DMS 273 (cell line): ENCODE measurements around the gene IMPDH2.

ENCODE experiments used
- DNase-seq: peaks from one replicate; lab custom pipeline; 2025; ENCODE audit not compliant: unreplicated experiment; lab: John Stamatoyannopoulos, UW

Gene IMPDH2

DNA sequence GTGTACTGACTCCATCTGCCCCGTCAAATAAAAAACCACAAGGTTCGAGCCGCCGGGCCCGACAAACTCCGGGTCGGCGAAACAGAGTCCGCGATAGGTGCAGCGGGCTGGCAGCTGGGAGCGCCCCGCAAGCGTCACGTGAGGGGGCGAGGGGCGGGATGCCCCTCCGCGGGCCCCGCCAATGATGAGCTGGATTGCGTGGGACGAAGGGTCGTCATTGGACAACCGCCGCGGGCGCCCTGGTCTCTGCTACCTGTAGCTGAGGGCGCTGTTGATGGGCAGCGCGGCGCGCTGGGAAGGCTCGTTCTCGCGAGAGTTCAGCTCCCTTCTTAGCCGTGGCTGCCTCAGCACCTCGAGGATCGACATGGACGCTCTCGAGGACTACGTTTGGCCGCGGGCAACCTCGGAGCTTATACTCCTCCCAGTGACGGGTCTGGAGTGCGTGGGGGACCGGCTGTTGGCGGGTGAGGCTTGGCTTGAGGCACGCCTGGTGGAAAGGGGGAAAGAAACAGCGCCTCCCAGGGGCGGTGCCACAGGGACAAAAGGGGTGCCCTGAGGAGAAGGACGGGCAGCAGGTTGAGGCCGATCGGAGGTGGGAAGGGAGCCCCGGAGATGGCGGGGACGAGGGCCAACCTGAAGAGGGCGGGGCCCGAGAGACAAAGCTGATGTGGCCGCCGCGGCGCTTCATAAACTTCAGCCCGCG is 22.0 kb downstream of the IMPDH2 start, which contains the start of gene WDR6:
WDR6 (plus strand) TSS at position 324 of the 703 bp plus-strand sequence; CDS start at position 365, 41 bp downstream.
- peak; percentile 98 for DNase-seq

DNA sequence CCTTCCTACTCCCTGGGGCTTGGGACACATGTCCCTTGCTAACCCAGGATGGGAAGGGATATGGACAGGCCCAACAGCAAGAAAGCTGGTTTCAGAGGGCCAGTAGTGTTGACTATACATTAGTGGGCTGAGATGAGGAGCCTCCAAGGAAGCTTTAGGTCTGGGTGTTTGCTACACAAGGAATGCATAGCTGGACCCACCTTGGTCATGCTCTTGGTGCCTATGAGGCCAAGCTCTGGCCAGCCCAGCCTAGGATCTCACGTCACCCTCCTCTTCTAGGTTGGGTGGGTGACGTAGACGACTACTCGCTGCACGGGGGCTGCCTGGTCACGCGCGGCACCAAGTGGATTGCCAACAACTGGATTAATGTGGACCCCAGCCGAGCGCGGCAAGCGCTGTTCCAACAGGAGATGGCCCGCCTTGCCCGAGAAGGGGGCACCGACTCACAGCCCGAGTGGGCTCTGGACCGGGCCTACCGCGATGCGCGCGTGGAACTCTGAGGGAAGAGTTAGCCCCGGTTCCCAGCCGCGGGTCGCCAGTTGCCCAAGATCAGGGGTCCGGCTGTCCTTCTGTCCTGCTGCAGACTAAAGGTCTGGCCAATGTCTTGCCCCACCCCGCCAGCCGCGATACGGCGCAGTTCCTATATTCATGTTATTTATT is 22.7 kb downstream of the IMPDH2 start:
- peak; percentile 48 for DNase-seq

DNA sequence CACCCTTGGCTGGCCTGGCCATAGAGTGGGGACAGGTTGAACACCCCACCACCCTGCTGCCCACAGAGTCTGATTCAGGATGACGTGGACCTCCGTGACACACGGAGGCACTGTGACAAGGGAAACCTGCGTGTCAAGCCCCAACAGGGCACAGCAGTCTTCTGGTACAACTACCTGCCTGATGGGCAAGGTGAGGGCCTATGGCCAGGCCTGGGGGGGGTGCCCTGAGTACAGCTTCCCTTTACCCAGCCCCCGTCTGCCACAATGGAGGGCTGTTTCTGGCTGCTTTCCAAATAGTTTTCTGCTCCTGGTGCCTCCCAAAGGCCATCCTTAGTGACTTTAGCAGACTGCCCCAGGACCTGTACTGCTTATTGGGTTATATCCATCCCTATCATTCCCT is 23.2 kb downstream of the IMPDH2 start:
- peak; percentile 33 for DNase-seq

- DNase-seq: no peak
Observed at GRCh38 chr3:49005303-49005680, 23.9 kb downstream of the IMPDH2 start.

GRCh38 chr3:49004352-49005302 is 24.6 kb downstream of the IMPDH2 start:
- DNase-seq: peak; percentile 42

DNA sequence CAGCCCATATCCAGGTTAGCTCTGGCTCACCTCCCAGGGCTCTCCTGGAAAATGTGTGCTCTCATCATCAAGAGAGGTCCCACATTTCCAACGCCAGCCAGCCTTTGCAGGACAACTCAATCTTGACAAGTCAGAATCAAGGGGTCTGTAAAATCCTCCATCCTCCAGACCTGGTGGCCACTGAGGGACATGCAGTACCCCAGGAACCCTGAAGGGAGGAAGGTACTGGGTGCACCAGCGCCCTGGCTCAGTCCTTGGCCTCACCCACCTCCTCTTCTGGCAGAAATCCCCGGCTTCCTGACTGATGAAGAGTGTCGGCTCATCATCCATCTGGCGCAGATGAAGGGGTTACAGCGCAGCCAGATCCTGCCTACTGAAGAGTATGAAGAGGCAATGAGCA is 28.0 kb downstream of the IMPDH2 start:
- DNase-seq: peak; percentile 18

DNA sequence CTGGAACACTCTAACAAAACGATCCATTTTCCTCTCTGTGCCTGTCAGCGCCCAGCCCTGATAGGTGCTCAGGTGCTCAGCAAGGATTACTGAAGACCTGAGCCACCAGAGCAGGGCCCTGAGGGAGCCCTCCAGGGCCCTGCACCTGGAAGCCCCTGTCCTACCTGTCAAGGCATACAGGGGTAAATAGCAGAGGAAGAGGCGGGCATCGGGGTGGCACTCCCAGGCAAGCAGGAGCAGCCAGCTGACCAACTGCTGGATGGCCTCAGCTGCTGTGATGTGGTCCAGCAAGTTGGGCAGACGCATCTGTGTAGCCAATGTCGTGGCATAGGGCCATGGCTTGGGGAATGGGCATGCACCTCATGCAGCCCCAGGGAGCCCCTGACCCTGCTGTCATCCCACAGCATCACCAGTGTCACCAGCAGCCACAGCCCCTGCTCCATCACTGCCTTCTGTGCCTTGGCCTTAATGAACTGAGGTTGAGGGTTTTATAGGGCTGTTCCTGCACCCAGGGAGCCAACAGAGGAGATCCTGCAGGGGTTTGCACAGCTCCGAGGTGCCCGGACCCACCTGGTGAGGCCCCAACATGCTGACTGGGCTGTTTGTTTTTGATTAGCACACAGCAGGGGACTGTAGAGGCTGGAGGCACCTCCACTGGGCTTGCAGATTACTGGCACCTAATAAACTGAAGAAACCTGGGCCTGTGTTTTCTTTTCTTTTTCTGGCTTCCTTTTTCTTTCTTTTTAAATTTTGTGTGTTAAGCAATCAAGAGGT is 29.9 kb downstream of the IMPDH2 start:
- no peak for DNase-seq

- DNase-seq: peak; percentile 58
Observed at GRCh38 chr3:48997714-48998637, 31.2 kb downstream of the IMPDH2 start.

DNA sequence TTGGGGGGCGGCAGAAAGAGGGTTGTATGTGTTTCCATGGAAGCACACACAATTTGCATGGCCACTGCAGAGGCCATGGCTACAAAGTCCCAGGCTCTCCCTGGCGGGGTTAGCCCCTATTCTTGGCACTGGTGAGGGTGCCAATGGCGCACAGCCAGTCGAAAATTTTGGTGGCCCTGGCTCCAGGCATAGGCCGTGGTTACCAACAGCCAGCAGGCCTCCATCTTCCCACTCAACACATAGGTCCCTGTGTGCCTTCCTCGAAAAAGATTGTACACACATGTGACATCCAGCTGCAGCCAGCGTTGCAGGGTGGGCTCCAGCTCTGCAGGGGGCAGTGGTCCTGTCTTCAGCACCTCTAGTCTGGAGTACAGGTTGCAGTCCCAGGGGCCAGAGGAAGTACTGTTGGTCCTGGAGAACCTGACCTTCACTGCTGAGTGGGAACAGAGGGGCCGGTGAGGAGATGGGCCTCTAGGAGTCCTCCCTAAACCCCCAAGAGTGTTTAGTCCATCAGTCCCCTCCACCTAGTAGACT is 32.0 kb downstream of the IMPDH2 start:
- no peak for DNase-seq

DNA sequence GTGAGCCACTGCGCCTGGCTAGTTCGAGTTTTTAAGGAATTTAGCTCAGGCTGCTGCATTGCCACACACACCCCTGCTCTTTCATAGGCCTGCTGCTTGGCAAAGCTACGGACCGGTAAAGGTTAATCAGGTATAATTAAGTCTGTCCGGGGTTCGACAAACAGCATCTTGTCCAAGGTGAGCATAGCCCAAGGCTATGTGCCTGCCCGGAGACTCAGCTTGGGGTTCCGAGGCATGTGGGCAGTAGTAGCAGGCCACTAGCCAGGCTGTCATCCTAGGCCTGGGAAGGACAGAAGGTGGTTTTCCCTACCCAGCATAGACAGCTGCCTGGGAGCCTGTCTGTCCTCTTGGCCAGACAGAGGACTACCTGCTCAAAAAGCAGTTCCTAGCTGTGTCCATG is 32.6 kb downstream of the IMPDH2 start:
- no peak for DNase-seq

GRCh38 chr3:48993834-48994233 is 35.4 kb downstream of the IMPDH2 start:
- no peak for DNase-seq

GRCh38 chr3:48991851-48992545 is 37.2 kb downstream of the IMPDH2 start:
- no peak for DNase-seq

GRCh38 chr3:48990636-48991469 is 38.3 kb downstream of the IMPDH2 start:
- peak; percentile 48 for DNase-seq

GRCh38 chr3:48989796-48990635 is 39.2 kb downstream of the IMPDH2 start, which contains the start of gene P4HTM:
TSS of gene P4HTM (plus strand) at chr3:48990241. CDS start at chr3:48990257, 16 bp downstream.
- DNase-seq: peak; percentile 80

DNA sequence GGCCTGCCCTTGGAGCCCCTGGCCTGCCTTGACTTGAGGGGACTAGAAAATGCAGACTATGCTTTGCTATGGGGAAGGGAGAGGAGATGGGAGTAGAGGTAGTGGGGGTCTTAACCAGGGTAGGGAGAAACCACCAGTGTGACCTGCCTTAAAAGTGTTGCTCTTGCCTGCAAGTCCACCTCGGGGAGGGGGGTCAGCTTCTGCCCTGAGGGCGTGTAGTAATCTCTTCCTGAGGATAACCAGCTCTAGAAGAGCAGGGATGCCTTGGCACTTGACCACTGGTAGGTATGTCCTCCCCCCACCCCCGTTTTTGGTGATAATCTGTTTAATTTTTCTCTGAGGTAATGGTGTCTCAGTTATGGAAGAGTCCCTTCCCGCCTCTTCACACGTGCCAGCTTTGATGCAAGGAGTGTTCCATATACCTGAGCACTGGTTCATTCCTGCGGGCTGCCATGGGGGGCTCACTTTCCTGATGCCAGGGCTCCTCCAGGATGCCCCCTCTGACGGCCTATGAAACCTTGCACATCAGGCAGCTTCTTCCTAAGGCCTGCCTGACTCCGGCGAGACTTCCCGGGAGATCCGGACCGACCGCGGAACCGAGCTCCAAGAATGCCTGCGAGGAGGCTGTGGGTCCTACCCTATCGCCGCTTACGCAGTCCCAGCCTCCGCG is 39.9 kb downstream of the IMPDH2 start:
- no peak for DNase-seq

DNA sequence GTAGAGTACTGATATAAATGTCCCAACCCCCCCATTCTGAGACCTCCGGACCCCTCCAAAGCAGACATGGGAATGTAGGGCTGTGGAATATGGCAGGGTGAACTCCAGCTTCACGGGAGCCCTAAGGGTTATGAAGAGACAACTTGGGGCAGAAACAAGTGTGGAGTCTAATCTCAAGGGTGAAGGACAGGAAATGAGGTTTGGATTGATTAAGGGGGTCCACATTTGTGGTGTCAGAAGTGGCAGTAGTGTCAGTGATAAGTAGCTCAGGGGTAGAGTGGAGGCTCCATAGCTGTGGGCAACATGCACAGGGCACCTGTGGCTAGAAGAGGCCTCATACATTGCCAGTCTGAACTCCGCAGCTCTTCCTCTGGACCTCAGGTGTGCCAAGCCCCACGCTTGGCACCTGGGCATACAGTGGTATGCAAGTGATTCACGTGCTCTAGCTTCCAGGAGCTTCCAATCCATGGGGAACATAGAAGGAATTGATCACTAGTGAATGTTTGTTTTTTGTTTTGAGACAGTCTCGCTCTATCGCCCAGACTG is 43.3 kb downstream of the IMPDH2 start:
- no peak for DNase-seq
